ENCODE data around the gene RNLS.

The RNLS gene

DNA sequence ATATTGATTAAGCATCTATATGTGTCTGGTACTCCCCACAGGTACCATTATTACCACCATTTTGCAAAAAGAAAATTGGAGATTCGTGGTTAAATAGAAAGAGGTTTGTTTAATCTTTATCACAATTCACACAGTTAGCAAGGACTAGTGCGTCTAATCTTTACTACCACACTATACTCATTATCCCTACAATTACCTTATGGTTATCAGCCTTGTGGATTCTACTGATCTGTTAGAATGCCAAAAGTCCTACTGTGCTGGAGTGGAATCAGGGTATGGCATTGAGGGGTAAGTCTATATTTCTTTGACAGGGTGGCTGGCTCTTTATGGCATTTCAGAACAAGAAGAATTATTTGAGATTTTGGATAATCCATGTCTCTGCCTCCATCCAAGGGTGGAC lies 156.1 kb downstream of the RNLS start:
- H3K9ac ChIP-seq (ENCODE audit: low read length), result no peak overlapping the region
- H2AFZ ChIP-seq (ENCODE audit: low read depth, low read length, severe bottlenecking), result no peak overlapping the region
- H3K79me2 ChIP-seq (ENCODE audit: insufficient read depth, low read length), result no peaks in the 10 kb centered on the region
- H3K36me3 ChIP-seq (ENCODE audit: low read length), result no peaks in the 10 kb centered on the region
- no peaks in the 10 kb centered on the region for H3K27me3 ChIP-seq (ENCODE audit: low read length)
- H4K20me1 ChIP-seq (ENCODE audit: low read depth, low read length), result no peaks in the 10 kb centered on the region
- no peak overlapping the region for H3K4me3 ChIP-seq (ENCODE audit: insufficient read depth, low read length, poor library complexity, severe bottlenecking)
- no peaks in the 10 kb centered on the region for H3F3A ChIP-seq (ENCODE audit: insufficient read depth)
- no peak overlapping the region for H3K4me2 ChIP-seq (ENCODE audit: low read depth, low read length, poor library complexity, severe bottlenecking)
- H3K9me3 ChIP-seq (ENCODE audit: insufficient read depth, low read length), result no peaks in the 10 kb centered on the region
- H3K9me2 ChIP-seq (replicated peaks; ENCODE audit: insufficient read depth, low read length), result no peaks in the 10 kb centered on the region
- no peak overlapping the region for H3K27ac ChIP-seq (ENCODE audit: low read depth, low read length)
- TF ChIP-seq, protein P1, sequence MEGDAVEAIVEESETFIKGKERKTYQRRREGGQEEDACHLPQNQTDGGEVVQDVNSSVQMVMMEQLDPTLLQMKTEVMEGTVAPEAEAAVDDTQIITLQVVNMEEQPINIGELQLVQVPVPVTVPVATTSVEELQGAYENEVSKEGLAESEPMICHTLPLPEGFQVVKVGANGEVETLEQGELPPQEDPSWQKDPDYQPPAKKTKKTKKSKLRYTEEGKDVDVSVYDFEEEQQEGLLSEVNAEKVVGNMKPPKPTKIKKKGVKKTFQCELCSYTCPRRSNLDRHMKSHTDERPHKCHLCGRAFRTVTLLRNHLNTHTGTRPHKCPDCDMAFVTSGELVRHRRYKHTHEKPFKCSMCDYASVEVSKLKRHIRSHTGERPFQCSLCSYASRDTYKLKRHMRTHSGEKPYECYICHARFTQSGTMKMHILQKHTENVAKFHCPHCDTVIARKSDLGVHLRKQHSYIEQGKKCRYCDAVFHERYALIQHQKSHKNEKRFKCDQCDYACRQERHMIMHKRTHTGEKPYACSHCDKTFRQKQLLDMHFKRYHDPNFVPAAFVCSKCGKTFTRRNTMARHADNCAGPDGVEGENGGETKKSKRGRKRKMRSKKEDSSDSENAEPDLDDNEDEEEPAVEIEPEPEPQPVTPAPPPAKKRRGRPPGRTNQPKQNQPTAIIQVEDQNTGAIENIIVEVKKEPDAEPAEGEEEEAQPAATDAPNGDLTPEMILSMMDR (IDR thresholded peaks at IDR 0.05; ENCODE audit: insufficient read depth, low read length, poor library complexity, severe bottlenecking), result no peak

DNA sequence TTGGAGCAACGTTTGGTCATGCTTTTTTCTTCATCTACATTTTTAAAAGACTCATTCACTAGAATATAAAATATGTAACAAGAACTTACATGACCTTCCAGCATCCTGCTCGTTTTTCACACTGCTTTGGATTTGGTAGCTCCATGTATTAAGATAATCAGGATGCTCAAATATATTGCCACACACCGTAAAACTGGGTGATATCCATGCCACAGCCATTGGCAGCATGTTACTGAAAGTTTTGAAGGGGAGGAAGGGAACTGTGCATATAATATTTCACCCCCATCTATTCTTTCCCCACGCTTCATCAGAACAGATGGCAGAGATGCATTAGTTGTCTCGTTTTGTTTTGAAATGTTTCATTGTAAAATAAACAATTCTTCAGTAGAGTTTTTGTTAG lies 158.2 kb downstream of the RNLS start:
- H3K36me3 ChIP-seq (ENCODE audit: low read length), result no peaks in the 10 kb centered on the region
- no peak overlapping the region for H3K4me3 ChIP-seq (ENCODE audit: insufficient read depth, low read length, poor library complexity, severe bottlenecking)
- no peak overlapping the region for H3K27ac ChIP-seq (ENCODE audit: low read depth, low read length)

DNA sequence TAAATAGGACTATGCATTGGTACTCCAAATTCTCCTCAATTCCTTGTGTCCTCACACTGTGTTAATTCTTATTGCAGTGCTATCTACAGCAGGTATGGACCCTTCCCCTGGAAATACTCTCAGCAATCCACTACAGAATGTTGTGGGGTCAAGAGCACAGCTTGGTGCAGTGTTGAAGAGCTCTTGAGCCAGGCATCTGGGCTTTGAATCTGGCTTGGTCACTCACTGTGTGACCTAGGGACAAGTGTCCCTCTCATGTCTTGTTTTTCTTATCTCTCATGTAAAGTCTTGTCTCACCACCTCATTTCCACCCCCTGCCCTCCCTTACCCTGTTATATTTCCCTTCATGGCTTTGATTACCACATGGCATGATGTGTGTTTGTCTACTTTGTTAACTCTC lies 159.4 kb downstream of the RNLS start:
- Histone ChIP-seq H3K4me2 (ENCODE audit: low read depth, low read length, poor library complexity, severe bottlenecking) (no peak overlapping the region), H3K27ac (ENCODE audit: low read depth, low read length) (no peak overlapping the region), H3K27me3 (ENCODE audit: low read length) (no peaks in the 10 kb centered on the region), H3F3A (ENCODE audit: insufficient read depth) (no peaks in the 10 kb centered on the region), H3K9me2 (replicated peaks; ENCODE audit: insufficient read depth, low read length) (no peaks in the 10 kb centered on the region), H4K20me1 (ENCODE audit: low read depth, low read length) (no peaks in the 10 kb centered on the region), H3K79me2 (ENCODE audit: insufficient read depth, low read length) (no peaks in the 10 kb centered on the region), H3K36me3 (ENCODE audit: low read length) (no peaks in the 10 kb centered on the region), H3K4me3 (ENCODE audit: insufficient read depth, low read length, poor library complexity, severe bottlenecking) (no peak overlapping the region), H2AFZ (ENCODE audit: low read depth, low read length, severe bottlenecking) (no peak overlapping the region), H3K9me3 (ENCODE audit: insufficient read depth, low read length) (no peaks in the 10 kb centered on the region), H3K9ac (ENCODE audit: low read length) (no peak overlapping the region)
- TF ChIP-seq, protein P1 (IDR thresholded peaks at IDR 0.05; ENCODE audit: insufficient read depth, low read length, poor library complexity, severe bottlenecking), result no peak
- no peak for TF ChIP-seq EZH2phosphoT487 (conservative IDR thresholded peaks at IDR 0.05; ENCODE audit: low read length)

More for the DNA sequence above, 158.2 kb downstream of the RNLS start:
- TF ChIP-seq EZH2phosphoT487 (conservative IDR thresholded peaks at IDR 0.05; ENCODE audit: low read length), result no peak
- TF ChIP-seq, protein P1 (IDR thresholded peaks at IDR 0.05; ENCODE audit: insufficient read depth, low read length, poor library complexity, severe bottlenecking), result no peak
- no peaks in the 10 kb centered on the region for H4K20me1 ChIP-seq (ENCODE audit: low read depth, low read length)
- no peak overlapping the region for H3K9ac ChIP-seq (ENCODE audit: low read length)
- H2AFZ ChIP-seq (ENCODE audit: low read depth, low read length, severe bottlenecking), result no peak overlapping the region
- no peaks in the 10 kb centered on the region for H3K9me2 ChIP-seq (replicated peaks; ENCODE audit: insufficient read depth, low read length)
- H3F3A ChIP-seq (ENCODE audit: insufficient read depth), result no peaks in the 10 kb centered on the region
- no peaks in the 10 kb centered on the region for H3K9me3 ChIP-seq (ENCODE audit: insufficient read depth, low read length)
- no peaks in the 10 kb centered on the region for H3K27me3 ChIP-seq (ENCODE audit: low read length)
- H3K4me2 ChIP-seq (ENCODE audit: low read depth, low read length, poor library complexity, severe bottlenecking), result no peak overlapping the region
- no peaks in the 10 kb centered on the region for H3K79me2 ChIP-seq (ENCODE audit: insufficient read depth, low read length)

DNA sequence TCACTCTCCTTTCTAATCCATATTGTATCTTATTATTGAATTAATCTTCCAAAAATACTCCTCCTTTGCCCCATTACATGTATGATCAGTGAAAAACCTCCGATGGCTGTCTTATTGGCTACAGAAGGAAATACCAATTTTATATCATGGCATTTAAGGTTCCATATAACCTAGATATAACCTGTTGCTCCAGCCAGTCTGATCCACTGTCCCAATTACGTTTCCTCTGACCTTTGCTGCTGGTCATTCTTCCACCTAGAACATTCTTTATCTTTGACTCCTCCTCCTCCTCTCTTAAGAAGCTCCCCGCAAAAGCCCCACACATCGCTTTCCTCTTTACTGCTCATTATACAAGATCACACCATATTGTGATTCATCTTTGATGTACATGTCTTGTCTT lies 161.5 kb downstream of the RNLS start:
- Histone ChIP-seq H3K4me3 (ENCODE audit: insufficient read depth, low read length, poor library complexity, severe bottlenecking) (no peak overlapping the region), H3K9me2 (replicated peaks; ENCODE audit: insufficient read depth, low read length) (no peaks in the 10 kb centered on the region), H3F3A (ENCODE audit: insufficient read depth) (no peaks in the 10 kb centered on the region), H3K27me3 (ENCODE audit: low read length) (no peaks in the 10 kb centered on the region), H3K79me2 (ENCODE audit: insufficient read depth, low read length) (no peaks in the 10 kb centered on the region), H3K27ac (ENCODE audit: low read depth, low read length) (no peak overlapping the region), H2AFZ (ENCODE audit: low read depth, low read length, severe bottlenecking) (no peak overlapping the region), H3K9me3 (ENCODE audit: insufficient read depth, low read length) (no peaks in the 10 kb centered on the region), H3K36me3 (ENCODE audit: low read length) (no peaks in the 10 kb centered on the region), H3K9ac (ENCODE audit: low read length) (no peak overlapping the region), H3K4me2 (ENCODE audit: low read depth, low read length, poor library complexity, severe bottlenecking) (no peak overlapping the region), H4K20me1 (ENCODE audit: low read depth, low read length) (no peaks in the 10 kb centered on the region)
- no peak for TF ChIP-seq EZH2phosphoT487 (conservative IDR thresholded peaks at IDR 0.05; ENCODE audit: low read length)
- TF ChIP-seq, protein P1 (IDR thresholded peaks at IDR 0.05; ENCODE audit: insufficient read depth, low read length, poor library complexity, severe bottlenecking), result no peak
